Gastrocnemius medialis (tissue), 4 donors: ENCODE results near the gene SLC25A29.

ENCODE experiments used
- CTCF ChIP-seq, 5 experiments: fragments of 450-650 bp in 3 of 5; fragments of 200-600 bp in 2 of 5; sonication (generic) in 2 of 5; IDR thresholded peaks in 4 of 5; conservative IDR thresholded peaks in 1 of 5; 1 replicate in 4 of 5; 2 replicates in 1 of 5; pipeline ENCODE4 v1.5.1; 2016 to 2019; ENCODE audit warnings: antibody characterized with exemption in 5 of 5, mild to moderate bottlenecking in 3 of 5, moderate library complexity in 3 of 5
- POLR2A ChIP-seq, 2 donors: fragments of 450-650 bp; IDR thresholded peaks; one replicate each; pipeline ENCODE4 v1.6.1; 2017; ENCODE audit warnings: antibody characterized with exemption in 2 of 2, mild to moderate bottlenecking in 2 of 2, moderate library complexity in 2 of 2

- TF ChIP-seq CTCF (IDR thresholded peaks at IDR 0.05 in 4 of 5, conservative IDR thresholded peaks at IDR 0.05 in 1 of 5) (no peak), POLR2A (IDR thresholded peaks at IDR 0.05) (no peak)
These were observed 53.6 kb downstream of the SLC25A29 start for GRCh38 chr14:100252684-100253083.
